IMR-90 (cell line): ENCODE measurements around the gene TSPAN14.

ENCODE experiments used
- BHLHE40 ChIP-seq: fragments of 150-350 bp; IDR thresholded peaks from 2 replicates; pipeline ENCODE4 v1.6.1; 2016; ENCODE audit warnings: mild to moderate bottlenecking, low read depth, low read length
- CEBPB ChIP-seq: IDR thresholded peaks from 2 replicates; pipeline ENCODE4 v1.6.1; 2012; ENCODE audit warnings: low read depth, low read length, improper control_type of control experiment
- CHD1 ChIP-seq: IDR thresholded peaks from 2 replicates; pipeline ENCODE4 v1.6.1; 2012; ENCODE audit warnings: low read depth, low read length, improper control_type of control experiment
- CTCF ChIP-seq: conservative IDR thresholded peaks from 2 replicates; pipeline ENCODE4 v1.5.1; 2012; ENCODE audit warnings: mild to moderate bottlenecking, low read depth, low read length, improper control_type of control experiment
- FOS ChIP-seq: fragments of 150-350 bp; IDR thresholded peaks from 2 replicates; pipeline ENCODE4 v1.6.1; 2016; ENCODE audit warnings: low read depth, low read length
- MAFK ChIP-seq: IDR thresholded peaks from 2 replicates; pipeline ENCODE4 v1.6.1; 2012; ENCODE audit warnings: low read depth, low read length, improper control_type of control experiment
- MXI1 ChIP-seq: IDR thresholded peaks from 2 replicates; pipeline ENCODE4 v1.6.1; 2012; ENCODE audit warnings: low read depth, mild to moderate bottlenecking, low read length, moderate library complexity, borderline replicate concordance
- POLR2A ChIP-seq: IDR thresholded peaks from 2 replicates; pipeline ENCODE4 v1.6.1; 2012; ENCODE audit warnings: mild to moderate bottlenecking, low read depth, low read length
- RCOR1 ChIP-seq: IDR thresholded peaks from 2 replicates; pipeline ENCODE4 v1.6.1; 2012; ENCODE audit warnings: mild to moderate bottlenecking, low read length, improper control_type of control experiment; ENCODE audit not compliant: insufficient replicate concordance
- RFX5 ChIP-seq: IDR thresholded peaks from 2 replicates; pipeline ENCODE4 v1.8.0; 2012; ENCODE audit warnings: low read depth, mild to moderate bottlenecking, low read length, moderate library complexity
- SMC3 ChIP-seq: fragments of 150-350 bp; IDR thresholded peaks from 2 replicates; pipeline ENCODE4 v1.6.1; 2016; ENCODE audit warnings: low read depth, mild to moderate bottlenecking, antibody characterized with exemption, low read length, moderate library complexity
- USF2 ChIP-seq: fragments of 150-350 bp; IDR thresholded peaks from 2 replicates; pipeline ENCODE4 v1.6.1; 2017; ENCODE audit warnings: mild to moderate bottlenecking, antibody characterized with exemption, low read length, low read depth

GRCh38 chr10:80487791-80488538 lies 33.9 kb downstream of the TSPAN14 start:
- no peak for TF ChIP-seq CTCF
- no peak for TF ChIP-seq MAFK
- no peak for TF ChIP-seq POLR2A
- TF ChIP-seq CEBPB, result no peak
- no peak for TF ChIP-seq RFX5
- no peak for TF ChIP-seq RCOR1
- TF ChIP-seq CHD1, result no peak
- no peak for TF ChIP-seq MXI1
- TF ChIP-seq BHLHE40, result no peak
- TF ChIP-seq FOS, result no peak
- no peak for TF ChIP-seq SMC3
- TF ChIP-seq USF2, result no peak
